GM21529 (cell line): ENCODE results near the gene PHIP.
"Not testable (repeated sequence)": the region's sequence is repeated elsewhere in the genome, so short reads cannot be mapped to it uniquely, and the experiment has no call there.

Source experiments
- ATAC-seq: cut with Tn5 transposase; IDR thresholded peaks from one replicate; pipeline ENCODE4 v1.9.1; 2021; ENCODE audit not compliant: unreplicated experiment

PHIP gene

DNA sequence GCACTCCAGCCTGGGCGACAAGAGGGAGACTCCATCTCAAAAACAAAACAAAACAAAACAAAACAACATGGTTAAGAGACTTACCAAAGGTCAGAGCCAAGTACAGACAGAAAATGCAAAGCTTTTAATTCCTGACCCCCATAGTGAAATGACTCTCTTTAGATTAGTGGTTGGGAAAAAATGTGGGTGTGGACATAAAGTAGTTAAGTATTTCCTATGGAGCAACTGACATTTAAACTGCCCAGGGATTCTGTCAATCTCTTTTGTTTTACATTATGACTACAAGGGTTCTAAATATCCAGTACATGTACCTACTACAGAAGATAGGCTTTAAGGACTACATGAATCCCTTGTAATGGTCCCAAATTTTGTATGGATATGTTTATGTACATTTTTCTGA lies 135.6 kb downstream of the PHIP start:
- no peak for ATAC-seq

DNA sequence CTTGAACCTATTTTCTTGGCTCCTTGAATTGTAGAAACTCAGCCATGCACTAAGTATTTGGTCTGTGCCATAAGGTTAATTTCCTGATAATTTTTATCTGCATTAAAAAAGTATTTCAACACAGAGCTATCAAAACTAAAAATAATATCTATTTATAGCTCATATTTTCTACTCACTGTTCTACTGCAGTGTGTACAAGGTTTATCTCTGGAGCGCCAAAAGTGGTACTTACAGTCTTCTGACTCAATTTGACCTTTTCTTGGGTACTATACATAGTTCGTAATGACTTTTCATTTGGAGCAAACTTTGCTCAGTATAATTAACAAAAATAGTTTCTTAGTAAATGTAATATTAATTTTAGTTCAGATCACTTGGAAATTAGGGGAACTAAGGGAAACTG lies 141.5 kb downstream of the PHIP start:
- no peak for ATAC-seq

DNA sequence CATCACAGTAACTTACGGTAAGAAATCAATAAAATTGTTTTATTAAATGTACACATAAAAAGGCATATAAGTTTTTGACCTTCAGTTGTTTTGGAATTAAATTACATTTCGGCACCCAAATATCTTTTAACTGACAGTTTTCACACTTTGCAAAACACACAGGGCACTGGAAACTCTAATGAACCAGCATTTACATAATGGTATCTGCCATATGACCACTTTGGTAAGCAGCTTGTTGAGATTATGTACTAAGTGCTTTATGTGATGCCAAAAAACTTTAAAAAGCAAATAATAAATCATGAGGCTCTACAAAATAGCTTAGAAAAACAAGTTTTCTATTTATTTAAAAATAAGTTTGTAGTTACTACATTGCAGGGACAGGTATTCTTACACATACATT lies 142.5 kb downstream of the PHIP start:
- no peak for ATAC-seq

DNA sequence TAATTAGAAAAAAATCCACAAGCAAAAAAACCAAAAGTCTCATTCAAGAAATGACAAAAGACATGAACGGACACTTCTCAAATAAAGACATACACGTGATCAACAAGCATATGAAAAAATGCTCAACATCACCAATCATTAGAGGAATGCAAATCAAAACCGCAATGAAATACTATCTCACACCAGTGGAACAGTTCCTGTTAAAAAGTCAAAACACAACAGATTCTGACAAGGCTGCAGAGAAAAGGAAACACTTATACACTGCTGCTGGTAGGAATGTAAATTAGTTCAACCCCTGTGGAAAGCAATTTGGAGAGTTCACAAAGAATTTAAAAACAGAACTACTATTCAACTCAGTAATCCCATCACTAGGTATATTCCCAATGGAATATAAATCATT lies 152.7 kb downstream of the PHIP start:
- ATAC-seq = no peak

DNA sequence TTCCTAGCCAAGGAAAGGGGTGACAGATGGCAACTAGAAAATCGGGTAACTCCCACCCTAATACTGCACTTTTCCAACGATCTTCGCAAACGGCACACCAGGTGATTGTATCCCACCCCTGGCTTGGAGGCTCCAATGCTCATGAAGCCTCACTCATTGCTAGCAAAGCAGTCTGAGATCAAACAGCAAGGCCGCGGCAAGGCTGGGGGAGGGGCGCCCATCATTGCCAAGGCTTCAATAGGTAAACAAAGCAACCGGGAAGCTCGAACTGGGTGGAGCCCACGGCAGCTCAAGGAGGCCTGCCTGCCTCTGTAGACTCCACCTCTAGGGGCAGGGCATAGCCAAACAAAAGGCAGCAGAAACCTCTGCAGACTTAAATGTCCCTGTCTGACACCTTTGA lies 156.9 kb downstream of the PHIP start:
- not testable (repeated sequence) for ATAC-seq

DNA sequence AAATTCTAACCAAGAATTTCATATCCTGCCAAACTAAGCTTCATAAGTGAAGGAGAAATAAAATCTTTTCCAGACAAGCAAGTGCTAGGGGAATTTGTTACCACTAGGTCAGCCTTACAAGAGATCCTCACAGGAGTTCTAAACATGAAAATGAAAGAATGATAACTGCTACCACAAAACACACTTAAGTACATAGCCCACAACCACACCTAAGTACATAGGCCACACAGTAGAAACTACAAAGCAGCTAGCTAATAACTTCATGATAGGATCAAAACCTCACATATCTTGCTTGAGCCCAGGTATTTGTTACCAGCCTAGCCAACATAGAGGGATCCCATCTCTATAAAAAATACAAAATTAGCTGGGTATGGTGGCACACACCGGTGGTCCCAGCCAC lies 160.3 kb downstream of the PHIP start:
- ATAC-seq = no peak

DNA sequence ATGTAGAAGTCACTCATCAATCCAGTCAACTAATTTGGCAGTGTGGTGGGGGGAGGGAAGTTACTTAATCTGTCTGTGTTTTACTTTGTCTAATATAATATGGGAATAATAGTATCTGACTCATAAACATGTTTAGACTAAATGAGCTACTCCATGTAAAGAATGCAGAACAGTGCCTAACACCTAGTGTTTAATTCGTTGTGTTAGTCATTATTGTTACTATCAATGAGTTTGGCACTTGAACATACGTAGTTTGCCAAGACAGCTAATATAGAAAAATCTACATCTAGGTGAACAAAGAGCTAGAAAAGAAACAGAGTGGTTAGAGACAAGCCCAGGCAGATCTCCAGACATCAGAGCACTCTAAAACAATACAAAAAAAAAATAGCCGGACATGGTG lies 161.6 kb downstream of the PHIP start:
- no peak for ATAC-seq

DNA sequence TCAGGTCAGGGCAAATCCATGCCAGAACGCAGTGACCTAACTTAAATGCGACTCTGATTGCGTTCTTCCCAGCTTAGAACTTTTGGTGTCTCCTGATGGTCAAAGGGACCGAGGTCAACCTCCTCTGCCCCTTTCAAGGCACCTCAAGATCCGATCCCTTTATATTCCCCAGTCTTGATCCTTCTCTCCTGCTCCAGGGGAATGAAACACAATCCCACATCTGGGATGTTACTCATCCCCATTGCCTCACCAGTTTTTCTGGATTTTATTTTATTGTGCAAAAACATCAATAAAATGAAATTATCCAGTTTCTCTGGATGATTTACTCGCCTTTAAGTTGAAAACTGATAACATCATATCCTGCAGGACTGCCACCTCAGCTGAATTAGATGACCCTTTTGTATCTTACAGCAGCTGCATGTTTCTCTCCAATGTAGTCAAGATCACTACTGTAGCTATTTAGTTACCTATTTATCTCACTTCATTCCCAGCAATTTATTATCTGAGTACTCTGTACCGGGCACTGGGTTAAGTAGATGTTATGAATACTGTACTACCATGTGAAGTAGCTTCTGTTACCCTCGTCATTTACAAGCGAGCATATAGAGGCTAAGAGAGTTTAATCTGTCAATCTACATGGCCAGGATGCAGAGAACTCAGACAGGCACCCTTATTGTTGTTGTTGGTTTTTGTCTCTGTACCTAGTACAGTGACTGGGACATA lies 166.7 kb downstream of the PHIP start:
- ATAC-seq = no peak

DNA sequence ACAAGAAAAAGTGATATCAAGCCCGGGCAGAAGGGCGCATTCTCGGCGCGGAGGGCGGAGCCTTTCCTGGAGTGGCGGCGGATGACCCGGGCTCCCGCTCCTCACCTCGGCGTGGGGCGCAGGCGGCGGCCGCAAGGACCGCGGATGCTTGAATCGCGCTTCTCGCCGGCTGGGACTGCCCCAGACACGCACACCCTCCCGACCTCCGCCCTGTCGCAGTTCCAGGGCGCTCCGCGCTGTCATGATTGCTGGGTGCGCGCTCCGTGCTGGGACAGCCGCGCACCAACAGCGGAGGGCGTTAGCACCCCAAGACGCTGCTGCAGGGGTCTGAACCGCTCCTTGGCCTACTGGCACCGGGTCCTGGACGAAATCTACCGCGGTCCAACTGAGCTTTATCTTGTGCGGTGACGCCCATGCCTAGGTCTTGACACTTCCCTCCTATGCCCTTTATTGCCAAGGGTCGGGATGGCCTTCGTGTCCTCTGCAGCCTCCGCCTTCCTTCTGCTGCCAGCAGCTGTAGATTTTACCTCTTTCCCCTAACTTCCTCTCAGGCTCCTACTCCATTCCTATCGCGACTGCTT lies 167.4 kb downstream of the PHIP start:
- peak; percentile 71 for ATAC-seq

DNA sequence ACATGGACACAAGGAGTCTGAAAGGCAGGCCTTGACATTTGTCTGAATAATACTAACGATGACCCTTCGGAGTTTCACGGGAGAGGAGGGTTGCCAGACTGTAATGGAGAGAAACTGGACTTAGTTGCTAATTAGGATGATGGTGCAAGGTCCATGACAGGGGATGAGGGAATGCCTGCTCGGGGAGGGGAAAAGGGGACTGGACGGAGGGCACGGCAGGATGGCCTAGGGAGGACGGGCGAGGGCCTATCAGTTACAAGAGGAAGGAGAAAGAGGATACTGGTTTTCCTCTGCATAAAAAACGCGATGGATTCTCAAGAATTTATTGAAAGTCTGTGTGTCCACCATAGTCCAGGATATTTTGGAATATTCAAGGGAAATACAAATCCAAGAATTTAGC lies 168.0 kb downstream of the PHIP start:
- ATAC-seq = no peak

DNA sequence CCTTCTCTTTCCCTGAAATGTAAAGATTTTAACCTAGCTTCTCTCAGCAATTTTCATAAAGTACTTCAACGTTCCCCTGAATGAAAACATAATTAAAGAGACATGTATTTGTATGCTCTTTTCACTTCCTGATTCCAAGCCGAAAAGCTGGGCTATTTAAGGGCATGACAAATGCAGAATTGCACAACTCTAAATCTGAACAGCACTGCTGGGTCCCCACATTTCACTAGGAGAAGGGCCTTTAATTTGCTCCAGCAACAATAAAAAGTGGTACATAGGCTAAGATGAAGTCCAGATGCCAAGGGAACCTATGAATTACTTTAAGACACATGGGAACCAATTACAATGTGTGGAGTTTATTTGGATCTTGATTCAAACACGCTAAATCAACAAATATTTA lies 168.7 kb downstream of the PHIP start:
- no peak for ATAC-seq

DNA sequence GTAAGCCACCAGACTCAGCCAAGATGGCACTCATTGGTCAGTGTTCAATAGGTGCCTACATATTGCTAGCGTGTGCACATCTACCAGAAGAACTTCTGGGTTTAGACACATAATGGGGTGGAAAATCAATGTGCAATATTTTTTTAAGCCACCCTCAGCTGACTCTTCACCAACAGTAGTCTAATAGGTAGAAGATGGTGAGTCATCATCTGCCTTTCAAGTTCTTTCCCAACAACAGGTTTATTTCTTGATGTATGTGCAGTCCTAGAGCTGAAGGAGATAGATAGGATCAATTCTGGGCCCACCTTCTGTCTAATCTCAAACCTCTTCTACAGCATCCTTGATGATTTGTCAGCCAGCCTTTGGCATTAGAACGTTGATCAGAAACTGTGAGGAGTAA lies 169.4 kb downstream of the PHIP start:
- ATAC-seq = no peak

DNA sequence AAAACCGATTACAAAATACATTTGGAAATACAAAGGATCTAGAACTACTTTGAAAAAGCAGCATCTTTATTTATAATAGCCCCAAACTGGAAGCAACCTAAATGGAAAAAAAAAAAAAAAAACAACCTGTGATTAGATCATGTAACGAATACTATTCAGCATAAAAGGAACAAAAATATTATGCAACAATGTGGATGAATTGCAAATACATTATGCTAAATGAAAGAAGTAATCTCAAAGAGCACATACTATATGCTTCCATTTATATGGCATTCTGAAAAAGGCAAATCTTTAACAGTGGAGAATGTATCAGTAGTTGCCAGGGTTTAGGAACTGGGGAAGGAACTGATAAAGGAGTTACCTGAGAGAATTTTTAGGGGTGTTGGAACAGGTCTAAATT lies 181.8 kb downstream of the PHIP start:
- no peak for ATAC-seq

DNA sequence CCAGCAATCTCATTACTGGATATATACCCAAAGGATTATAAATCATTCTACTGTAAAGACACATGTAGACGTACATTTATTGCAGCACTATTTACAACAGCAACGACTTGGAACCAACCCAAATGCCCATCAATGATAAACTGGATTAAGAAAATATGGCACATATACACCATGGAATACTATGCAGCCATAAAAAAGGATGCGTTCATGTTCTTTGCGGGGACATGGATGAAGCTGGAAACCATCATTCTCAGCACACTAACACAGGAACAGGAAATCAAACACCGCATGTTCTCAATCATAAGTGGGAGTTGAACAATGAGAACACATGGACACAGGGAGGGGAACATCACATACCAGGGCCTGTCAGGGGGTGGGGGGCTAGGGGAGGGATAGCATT lies 188.2 kb downstream of the PHIP start:
- ATAC-seq = not testable (repeated sequence)
